Activated CD8-positive, alpha-beta memory T cell treated with anti-CD3 and anti-CD28 coated beads, Interleukin-2, amount 10 ng/mL, durations not matched to agents 7 days and 5 days (primary cell): ENCODE results near the gene VWCE. TPM values are rescaled to one million over a fixed set of nuclear protein-coding genes. Genes with fewer than 3 reads are reported as not detected.
"Not testable (repeated sequence)": the region's sequence is repeated elsewhere in the genome, so short reads cannot be mapped to it uniquely, and the experiment has no call there.

Experiments
- ATAC-seq: fragments of 150-1000 bp; cut with Tn5 transposase; one replicate; pipeline ENCODE4 v1.10.0; 2021; ENCODE audit warnings: moderate library complexity
- CTCF ChIA-PET: fragments of 350-600 bp; sonication (Branson Sonifier 250); formaldehyde crosslinking; loops from one replicate; lab custom pipeline; 2021; ENCODE audit warnings: antibody characterized with exemption; lab: Charles Lee
- DNase-seq: peaks from one replicate; pipeline ENCODE4 v3.0.0-alpha.2; 2020
- H3K27ac Mint-ChIP-seq: one replicate; pipeline ENCODE4 v1.8.0; 2021; ENCODE audit warnings: mild to moderate bottlenecking, mixed read lengths
- H3K27me3 Mint-ChIP-seq: one replicate; pipeline ENCODE4 v1.8.0; 2021; ENCODE audit warnings: mixed read lengths
- H3K36me3 Mint-ChIP-seq: one replicate; pipeline ENCODE4 v1.8.0; 2021; ENCODE audit warnings: mild to moderate bottlenecking, mixed read lengths
- H3K4me1 Mint-ChIP-seq: one replicate; pipeline ENCODE4 v1.8.0; 2021; ENCODE audit warnings: mixed read lengths
- H3K4me3 Mint-ChIP-seq: one replicate; pipeline ENCODE4 v1.8.0; 2021; ENCODE audit warnings: mild to moderate bottlenecking, moderate library complexity, mixed read lengths
- H3K9me3 Mint-ChIP-seq: one replicate; pipeline ENCODE4 v1.8.0; 2022; ENCODE audit warnings: low read depth, mixed read lengths
- total RNA-seq, 2 experiments: library from RNA; stranded (reverse); gene quantifications; one replicate each; pipeline ENCODE4 v1.2.3, GENCODE V29; 2021

Gene VWCE
- total RNA-seq, 2 experiments from 2014 or later, result 3.8 to 3.9 TPM

- Mint-ChIP-seq H3K4me3 (no peak overlapping the region), H3K36me3 (no peaks in the 10 kb centered on the region), H3K9me3 (no peaks in the 10 kb centered on the region), H3K27me3 (no peaks in the 10 kb centered on the region), H3K4me1 (peaks cover 1% of the 10 kb centered on the region), H3K27ac (no peak overlapping the region)
- ATAC-seq (peak; percentile 95), DNase-seq (peak; percentile 75)
- CTCF ChIA-PET, result interaction anchor here (0.7 to 4.7 kb wide), 18 partner anchors 10 to 479 kb away, joined by 3 to 46 read pairs (median 5); partner anchors contain the start of gene VWCE
Observed at GRCh38 chr11:61254403-61255025, 40.6 kb downstream of the VWCE start.

DNA sequence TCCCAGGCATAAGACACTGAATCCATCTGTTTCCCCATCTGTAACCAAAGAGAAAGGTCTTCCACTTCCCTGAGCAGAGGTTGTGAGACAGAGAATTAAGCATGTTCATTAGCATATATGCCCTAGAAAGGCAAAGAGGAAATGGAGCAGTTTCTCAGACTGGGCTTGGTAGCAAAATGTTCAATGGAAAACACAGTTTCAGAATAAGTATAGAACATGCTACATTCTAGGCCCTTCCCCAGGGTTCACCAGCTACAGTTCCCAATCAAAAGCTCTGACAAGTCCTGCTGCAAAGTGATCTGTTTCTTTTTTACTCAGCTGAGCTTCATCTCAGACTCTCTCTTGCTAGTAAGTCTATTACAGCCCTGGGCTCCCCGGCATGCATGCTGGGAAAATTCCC, 42.8 kb downstream of the VWCE start:
- H3K9me3 Mint-ChIP-seq, H3K4me3 Mint-ChIP-seq, DNase-seq, H3K27ac Mint-ChIP-seq, H3K4me1 Mint-ChIP-seq, H3K36me3 Mint-ChIP-seq, ATAC-seq, H3K27me3 Mint-ChIP-seq: not testable (repeated sequence)
- CTCF ChIA-PET, result interaction anchor here (1.7 to 4.7 kb wide), 5 partner anchors 37 to 141 kb away, joined by 4 to 46 read pairs (median 21); partner anchors contain the start of gene VWCE

DNA sequence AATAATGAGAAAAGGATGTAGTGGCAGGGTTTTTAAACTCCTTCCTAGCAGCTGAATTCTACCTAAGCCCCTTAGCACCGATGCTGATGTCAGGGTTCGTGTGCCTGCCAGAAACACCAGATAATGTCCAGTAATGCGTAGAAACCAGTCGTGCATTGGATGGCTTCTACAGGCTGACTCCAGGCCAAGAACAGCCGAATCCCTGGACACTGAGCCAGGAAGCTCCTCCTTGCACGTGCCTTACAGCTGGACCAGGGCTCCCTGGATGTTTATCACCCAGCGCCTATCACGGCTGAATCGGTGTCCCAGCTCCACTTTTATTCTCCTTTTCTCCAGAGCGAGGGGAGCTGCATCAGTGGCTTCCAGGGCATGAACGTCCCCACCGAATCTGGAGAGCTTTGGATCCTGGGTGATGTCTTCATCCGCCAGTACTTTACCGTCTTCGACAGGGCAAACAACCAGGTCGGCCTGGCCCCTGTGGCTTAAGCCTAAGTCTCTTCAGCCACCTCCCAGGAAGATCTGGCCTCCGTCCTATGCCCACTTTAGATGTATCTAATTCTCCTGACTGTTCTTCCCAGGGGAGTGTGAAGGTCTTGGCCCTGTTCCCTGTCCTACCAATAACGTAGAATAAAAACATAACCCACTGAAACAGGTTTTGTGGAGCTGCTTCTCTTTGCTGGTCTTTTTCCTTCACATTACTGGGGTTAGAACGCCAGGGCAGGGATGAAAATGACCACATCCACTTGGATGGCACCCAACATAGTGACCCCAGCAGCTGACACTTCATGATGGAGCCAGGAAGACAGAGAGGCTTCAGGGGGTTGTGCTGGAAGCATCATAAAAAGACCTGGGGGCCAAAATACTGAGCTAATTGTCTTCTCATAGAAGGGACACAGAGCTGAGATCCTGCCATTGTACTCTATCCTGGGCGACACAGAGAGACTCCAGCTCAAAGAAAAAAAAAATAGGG, 44.0 kb downstream of the VWCE start:
- H3K4me1 Mint-ChIP-seq, H3K4me3 Mint-ChIP-seq, H3K9me3 Mint-ChIP-seq, DNase-seq, H3K27ac Mint-ChIP-seq, H3K27me3 Mint-ChIP-seq, H3K36me3 Mint-ChIP-seq, ATAC-seq: not testable (repeated sequence)
- CTCF ChIA-PET, result interaction anchor here (1.0 to 4.7 kb wide), 3 partner anchors 43 to 135 kb away, joined by 3 to 46 read pairs (median 44); partner anchors contain the start of gene VWCE

- CTCF ChIA-PET, result not testable (repeated sequence)
Observed at GRCh38 chr11:61249201-61249600, 45.9 kb downstream of the VWCE start.

DNA sequence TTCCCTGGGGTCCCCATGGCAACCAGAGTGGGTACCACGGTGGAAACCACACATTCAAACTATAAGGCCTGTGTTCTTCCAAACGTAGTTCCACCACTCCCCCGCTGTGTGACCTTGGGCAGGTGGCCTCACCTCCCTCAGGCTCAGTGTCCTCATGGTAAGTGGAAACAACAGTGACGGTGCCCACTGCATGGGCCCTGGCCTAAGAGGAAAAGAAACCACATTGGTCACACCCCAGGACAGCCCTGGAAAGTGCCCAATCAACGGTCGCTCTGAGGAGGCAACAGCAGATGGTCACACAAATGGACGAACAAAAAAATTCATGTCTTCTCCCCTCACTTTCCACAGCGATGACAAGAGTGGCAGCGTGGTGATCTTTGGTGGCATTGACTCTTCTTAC, 47.0 kb downstream of the VWCE start:
- H3K9me3 Mint-ChIP-seq, H3K27me3 Mint-ChIP-seq, H3K27ac Mint-ChIP-seq, CTCF ChIA-PET, H3K4me1 Mint-ChIP-seq, H3K4me3 Mint-ChIP-seq, DNase-seq, ATAC-seq, H3K36me3 Mint-ChIP-seq: not testable (repeated sequence)

More at GRCh38 chr11:61249201-61249600, 45.9 kb downstream of the VWCE start:
- not testable (repeated sequence) for H3K27ac Mint-ChIP-seq, ATAC-seq, H3K4me3 Mint-ChIP-seq, H3K9me3 Mint-ChIP-seq, H3K27me3 Mint-ChIP-seq, H3K4me1 Mint-ChIP-seq, H3K36me3 Mint-ChIP-seq, DNase-seq

DNA sequence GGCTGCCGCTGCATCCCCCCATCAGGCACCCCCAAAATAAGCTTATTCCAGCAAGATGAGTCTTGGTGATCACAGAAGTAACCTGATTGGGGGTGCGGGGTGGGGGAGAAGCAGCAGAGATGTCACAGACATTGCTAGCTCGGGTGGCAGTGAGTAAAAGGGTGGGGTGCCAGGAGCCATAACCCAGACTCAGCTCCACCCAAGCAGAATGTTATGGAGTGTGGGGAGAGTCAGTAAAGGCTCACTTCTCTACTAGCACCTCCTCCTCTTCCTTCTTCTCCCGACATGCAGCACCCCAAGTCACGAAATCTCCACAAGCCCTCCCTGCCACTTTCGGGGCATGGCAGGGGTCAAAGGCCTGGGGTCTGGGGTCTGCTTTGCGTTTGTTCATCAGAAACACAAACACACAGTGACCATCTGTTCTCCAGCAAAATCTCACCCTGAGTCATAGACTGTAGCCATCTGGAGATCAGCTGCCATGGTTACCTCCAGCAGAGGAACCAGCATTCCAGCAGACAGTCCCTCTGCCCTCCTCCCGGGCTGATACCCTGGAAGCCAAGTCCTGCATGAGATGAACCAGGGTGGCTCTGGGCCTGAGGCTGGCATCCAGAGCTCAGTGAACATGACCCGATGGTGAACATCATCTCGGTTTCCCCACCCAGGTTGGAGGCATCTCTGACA, 49.7 kb downstream of the VWCE start:
- ATAC-seq, CTCF ChIA-PET: not testable (repeated sequence)

DNA sequence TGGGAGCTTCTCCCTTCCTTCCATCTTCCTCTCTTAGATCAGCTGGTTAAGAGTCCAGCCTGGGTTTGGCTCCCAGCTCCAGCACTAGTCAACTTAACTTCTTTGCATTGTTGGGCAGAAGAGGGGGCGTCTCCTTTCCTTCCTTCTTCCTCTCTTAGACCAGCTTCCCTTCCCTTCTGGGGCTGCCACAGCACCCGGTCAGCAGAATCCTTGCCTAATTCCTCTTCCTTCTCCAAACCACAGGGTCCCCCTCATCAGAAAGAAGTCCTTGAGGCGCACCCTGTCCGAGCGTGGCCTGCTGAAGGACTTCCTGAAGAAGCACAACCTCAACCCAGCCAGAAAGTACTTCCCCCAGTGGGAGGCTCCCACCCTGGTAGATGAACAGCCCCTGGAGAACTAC, 53.6 kb downstream of the VWCE start:
- DNase-seq, CTCF ChIA-PET, H3K4me3 Mint-ChIP-seq, ATAC-seq, H3K27ac Mint-ChIP-seq, H3K27me3 Mint-ChIP-seq, H3K36me3 Mint-ChIP-seq, H3K9me3 Mint-ChIP-seq, H3K4me1 Mint-ChIP-seq: not testable (repeated sequence)

More for the DNA sequence above, 49.7 kb downstream of the VWCE start:
- not testable (repeated sequence) for H3K27ac Mint-ChIP-seq, H3K36me3 Mint-ChIP-seq, H3K27me3 Mint-ChIP-seq, H3K4me3 Mint-ChIP-seq, DNase-seq, H3K4me1 Mint-ChIP-seq, H3K9me3 Mint-ChIP-seq

GRCh38 chr11:61240875-61241274, 54.2 kb downstream of the VWCE start, which contains the start of gene PGA5:
TSS of gene PGA5 (plus strand) at chr11:61241175. CDS start at chr11:61241227, 52 bp downstream.
- DNase-seq, H3K27me3 Mint-ChIP-seq, H3K4me1 Mint-ChIP-seq, H3K9me3 Mint-ChIP-seq, H3K27ac Mint-ChIP-seq, H3K4me3 Mint-ChIP-seq, CTCF ChIA-PET, ATAC-seq, H3K36me3 Mint-ChIP-seq: not testable (repeated sequence)

- H3K4me1 Mint-ChIP-seq, CTCF ChIA-PET, H3K4me3 Mint-ChIP-seq, H3K27me3 Mint-ChIP-seq, DNase-seq, ATAC-seq, H3K36me3 Mint-ChIP-seq, H3K27ac Mint-ChIP-seq, H3K9me3 Mint-ChIP-seq: not testable (repeated sequence)
Observed at GRCh38 chr11:61240288-61240687, 54.8 kb downstream of the VWCE start.

DNA sequence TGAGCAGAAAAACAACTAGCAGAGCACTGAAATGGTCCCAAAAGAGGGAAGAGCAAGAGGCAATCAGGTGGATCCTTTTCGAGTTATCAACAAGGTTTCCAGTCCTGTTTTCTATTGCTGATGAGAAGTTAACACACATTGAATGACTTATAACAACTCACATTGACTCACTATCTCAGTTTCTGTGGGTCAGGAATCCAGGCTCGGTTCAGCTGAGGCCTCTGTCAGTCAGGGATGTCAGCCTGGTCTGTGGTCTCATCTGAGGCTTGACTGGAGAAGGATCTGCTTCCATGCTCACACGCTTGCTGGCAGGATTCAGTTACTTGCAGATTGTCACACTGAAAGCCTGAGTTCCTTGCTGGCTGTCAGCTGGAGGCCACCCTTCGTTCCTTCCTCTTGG, 58.0 kb downstream of the VWCE start:
- ATAC-seq, CTCF ChIA-PET, H3K4me1 Mint-ChIP-seq, H3K27me3 Mint-ChIP-seq, DNase-seq, H3K4me3 Mint-ChIP-seq, H3K36me3 Mint-ChIP-seq, H3K9me3 Mint-ChIP-seq, H3K27ac Mint-ChIP-seq: not testable (repeated sequence)

- H3K36me3 Mint-ChIP-seq, H3K9me3 Mint-ChIP-seq, DNase-seq, H3K4me1 Mint-ChIP-seq, CTCF ChIA-PET, H3K4me3 Mint-ChIP-seq, H3K27me3 Mint-ChIP-seq, H3K27ac Mint-ChIP-seq, ATAC-seq: not testable (repeated sequence)
Observed at GRCh38 chr11:61232548-61233145, 62.5 kb downstream of the VWCE start.

GRCh38 chr11:61231585-61231984, 63.5 kb downstream of the VWCE start:
- H3K4me3 Mint-ChIP-seq, CTCF ChIA-PET, H3K27ac Mint-ChIP-seq, H3K27me3 Mint-ChIP-seq, ATAC-seq, H3K4me1 Mint-ChIP-seq, H3K36me3 Mint-ChIP-seq, DNase-seq, H3K9me3 Mint-ChIP-seq: not testable (repeated sequence)

DNA sequence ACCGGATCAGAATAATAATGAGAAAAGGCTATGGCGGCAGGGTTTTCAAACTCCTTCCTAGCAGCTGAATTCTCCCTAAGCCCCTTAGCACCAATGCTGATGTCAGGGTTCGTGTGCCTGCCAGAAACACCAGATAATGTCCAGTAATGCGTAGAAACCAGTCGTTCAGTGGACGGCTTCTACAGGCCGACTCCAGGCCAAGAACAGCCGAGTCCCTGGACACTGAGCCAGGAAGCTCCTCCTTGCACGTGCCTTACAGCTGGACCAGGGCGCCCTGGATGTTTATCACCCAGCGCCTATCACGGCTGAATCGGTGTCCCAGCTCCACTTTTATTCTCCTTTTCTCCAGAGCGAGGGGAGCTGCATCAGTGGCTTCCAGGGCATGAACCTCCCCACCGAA, 64.1 kb downstream of the VWCE start:
- H3K27me3 Mint-ChIP-seq, DNase-seq, ATAC-seq, H3K27ac Mint-ChIP-seq, H3K9me3 Mint-ChIP-seq, H3K4me1 Mint-ChIP-seq, H3K4me3 Mint-ChIP-seq, H3K36me3 Mint-ChIP-seq, CTCF ChIA-PET: not testable (repeated sequence)
